ENCODE results near the gene ERN1. TPM values are rescaled to one million over a fixed set of nuclear protein-coding genes. Genes with fewer than 3 reads are reported as not detected.
A peak's percentile ranks its signal among the peaks of the same experiment; 100 is the strongest.
"Not testable (repeated sequence)": the region's sequence is repeated elsewhere in the genome, so short reads cannot be mapped to it uniquely, and the experiment has no call there.

The ERN1 gene
- total RNA-seq, 1 donor: 14.7 TPM

GRCh38 chr17:64024215-64024654, 105.7 kb downstream of the ERN1 start:
- no peak overlapping the region for H3K4me3 ChIP-seq (ENCODE audit: low read depth, low read length)
- no peak for TF ChIP-seq CTCF (IDR thresholded peaks at IDR 0.05; ENCODE audit: insufficient read depth, low read depth, low read length)

GRCh38 chr17:64022611-64023063, 107.3 kb downstream of the ERN1 start:
- no peak overlapping the region for H3K4me3 ChIP-seq (ENCODE audit: low read depth, low read length)
- no peak for DNase-seq (ENCODE audit: low read depth)
- no peak for TF ChIP-seq CTCF (IDR thresholded peaks at IDR 0.05; ENCODE audit: insufficient read depth, low read depth, low read length)

More at GRCh38 chr17:64024215-64024654, 105.7 kb downstream of the ERN1 start:
- no peak for DNase-seq (ENCODE audit: low read depth)

GRCh38 chr17:64020056-64020766, 109.7 kb downstream of the ERN1 start, which contains the start of gene ICAM2:
TSS of gene ICAM2 (minus strand) at chr17:64020633. CDS start at chr17:64006691, 13,942 bp downstream.
- TF ChIP-seq CTCF (IDR thresholded peaks at IDR 0.05; ENCODE audit: insufficient read depth, low read depth, low read length): no peak
- no peak for DNase-seq (ENCODE audit: low read depth)
- H3K4me3 ChIP-seq (ENCODE audit: low read depth, low read length): peak within 1 kb of the TSS; percentile 1

GRCh38 chr17:64019551-64019961, 110.4 kb downstream of the ERN1 start:
- not testable (repeated sequence) for H3K4me3 ChIP-seq (ENCODE audit: low read depth, low read length); DNase-seq (ENCODE audit: low read depth)

GRCh38 chr17:64017381-64017980, 112.5 kb downstream of the ERN1 start:
- peak; percentile 32 for TF ChIP-seq CTCF (IDR thresholded peaks at IDR 0.05; ENCODE audit: insufficient read depth, low read depth, low read length)
- no peak overlapping the region for H3K4me3 ChIP-seq (ENCODE audit: low read depth, low read length)
- DNase-seq (ENCODE audit: low read depth): no peak

GRCh38 chr17:64016974-64017373, 113.0 kb downstream of the ERN1 start:
- no peak for TF ChIP-seq CTCF (IDR thresholded peaks at IDR 0.05; ENCODE audit: insufficient read depth, low read depth, low read length)
- DNase-seq (ENCODE audit: low read depth): no peak
- H3K4me3 ChIP-seq (ENCODE audit: low read depth, low read length): no peak overlapping the region

GRCh38 chr17:64016231-64016784, 113.6 kb downstream of the ERN1 start:
- TF ChIP-seq CTCF (IDR thresholded peaks at IDR 0.05; ENCODE audit: insufficient read depth, low read depth, low read length): peak; percentile 14
- H3K4me3 ChIP-seq (ENCODE audit: low read depth, low read length): no peak overlapping the region
- no peak for DNase-seq (ENCODE audit: low read depth)
